Measurements from ENCODE around the gene ANHX.

Gene ANHX

GRCh38 chr12:133202493-133203343 is 33.0 kb downstream of the ANHX start:
- Histone ChIP-seq H3K27ac (ENCODE audit: low read length) (no peak overlapping the region), H3K9me3 (ENCODE audit: control insufficient read depth, low read depth, low read length) (peaks cover 75% of the 10 kb centered on the region), H3K27me3 (ENCODE audit: control insufficient read depth, insufficient read depth, low read length) (no peaks in the 10 kb centered on the region), H3K4me3 (ENCODE audit: low read length) (peak overlapping the region; percentile 26), H3K36me3 (ENCODE audit: control insufficient read depth, low read depth, low read length) (peaks cover 34% of the 10 kb centered on the region), H3K9ac (ENCODE audit: low read length) (no peak overlapping the region), H3K4me1 (ENCODE audit: control insufficient read depth, low read depth, low read length) (no peaks in the 10 kb centered on the region)

DNA sequence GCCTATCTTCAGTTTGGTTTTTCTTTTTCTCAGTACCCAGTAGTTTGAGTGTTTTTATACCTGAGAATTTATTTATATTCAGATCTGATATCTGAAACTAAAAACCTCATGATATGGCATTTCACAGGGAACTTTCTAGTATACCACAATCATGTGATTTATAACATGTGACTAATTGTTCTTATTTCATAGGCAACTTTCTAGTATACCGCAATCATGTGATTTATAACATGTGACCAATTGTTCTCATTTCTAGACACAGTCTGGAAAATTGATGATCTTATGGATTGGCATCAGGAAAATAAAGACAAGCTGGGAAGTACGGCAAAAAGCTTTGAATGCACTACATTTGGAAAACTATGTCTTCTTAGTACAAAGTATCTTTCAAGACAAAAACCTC is 33.8 kb downstream of the ANHX start:
- H3K4me1 ChIP-seq (ENCODE audit: control insufficient read depth, low read depth, low read length) = no peaks in the 10 kb centered on the region
- H3K4me3 ChIP-seq (ENCODE audit: low read length) = peak overlapping the region; percentile 7
- peaks cover 34% of the 10 kb centered on the region for H3K36me3 ChIP-seq (ENCODE audit: control insufficient read depth, low read depth, low read length)
- H3K9me3 ChIP-seq (ENCODE audit: control insufficient read depth, low read depth, low read length) = peaks cover 66% of the 10 kb centered on the region
- H3K9ac ChIP-seq (ENCODE audit: low read length) = no peak overlapping the region
- H3K27me3 ChIP-seq (ENCODE audit: control insufficient read depth, insufficient read depth, low read length) = no peaks in the 10 kb centered on the region
- no peak overlapping the region for H3K27ac ChIP-seq (ENCODE audit: low read length)

GRCh38 chr12:133192847-133193246 is 42.8 kb downstream of the ANHX start:
- peaks cover 82% of the 10 kb centered on the region for H3K9me3 ChIP-seq (ENCODE audit: control insufficient read depth, low read depth, low read length)
- no peaks in the 10 kb centered on the region for H3K4me1 ChIP-seq (ENCODE audit: control insufficient read depth, low read depth, low read length)
- no peaks in the 10 kb centered on the region for H3K27me3 ChIP-seq (ENCODE audit: control insufficient read depth, insufficient read depth, low read length)
- no peak overlapping the region for H3K4me3 ChIP-seq (ENCODE audit: low read length)
- H3K27ac ChIP-seq (ENCODE audit: low read length) = no peak overlapping the region
- peaks cover 78% of the 10 kb centered on the region for H3K36me3 ChIP-seq (ENCODE audit: control insufficient read depth, low read depth, low read length)
- no peak overlapping the region for H3K9ac ChIP-seq (ENCODE audit: low read length)

DNA sequence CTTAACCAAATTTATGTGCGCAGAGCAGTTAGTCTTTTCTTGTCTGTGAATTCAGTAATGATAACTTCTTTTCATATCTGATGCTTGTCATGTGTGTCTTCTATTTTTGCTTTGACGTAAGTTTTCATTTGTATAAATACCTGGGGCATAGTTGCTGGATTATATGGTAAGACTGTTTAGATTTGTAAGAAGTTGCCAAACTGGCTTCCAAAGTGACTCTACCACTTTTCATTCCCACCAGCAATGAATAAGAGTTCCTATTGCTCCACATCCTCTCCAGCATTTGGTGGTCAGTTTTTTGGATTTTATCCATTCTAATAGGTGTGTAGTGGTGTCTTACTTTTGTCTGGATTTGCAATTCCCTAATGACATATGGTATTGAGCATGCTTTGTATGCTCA is 45.5 kb downstream of the ANHX start:
- H3K9me3 ChIP-seq (ENCODE audit: control insufficient read depth, low read depth, low read length) = peaks cover 89% of the 10 kb centered on the region
- no peak overlapping the region for H3K27ac ChIP-seq (ENCODE audit: low read length)
- H3K9ac ChIP-seq (ENCODE audit: low read length) = no peak overlapping the region
- no peaks in the 10 kb centered on the region for H3K4me1 ChIP-seq (ENCODE audit: control insufficient read depth, low read depth, low read length)
- H3K4me3 ChIP-seq (ENCODE audit: low read length) = no peak overlapping the region
- H3K27me3 ChIP-seq (ENCODE audit: control insufficient read depth, insufficient read depth, low read length) = no peaks in the 10 kb centered on the region
- H3K36me3 ChIP-seq (ENCODE audit: control insufficient read depth, low read depth, low read length) = peaks cover 85% of the 10 kb centered on the region

DNA sequence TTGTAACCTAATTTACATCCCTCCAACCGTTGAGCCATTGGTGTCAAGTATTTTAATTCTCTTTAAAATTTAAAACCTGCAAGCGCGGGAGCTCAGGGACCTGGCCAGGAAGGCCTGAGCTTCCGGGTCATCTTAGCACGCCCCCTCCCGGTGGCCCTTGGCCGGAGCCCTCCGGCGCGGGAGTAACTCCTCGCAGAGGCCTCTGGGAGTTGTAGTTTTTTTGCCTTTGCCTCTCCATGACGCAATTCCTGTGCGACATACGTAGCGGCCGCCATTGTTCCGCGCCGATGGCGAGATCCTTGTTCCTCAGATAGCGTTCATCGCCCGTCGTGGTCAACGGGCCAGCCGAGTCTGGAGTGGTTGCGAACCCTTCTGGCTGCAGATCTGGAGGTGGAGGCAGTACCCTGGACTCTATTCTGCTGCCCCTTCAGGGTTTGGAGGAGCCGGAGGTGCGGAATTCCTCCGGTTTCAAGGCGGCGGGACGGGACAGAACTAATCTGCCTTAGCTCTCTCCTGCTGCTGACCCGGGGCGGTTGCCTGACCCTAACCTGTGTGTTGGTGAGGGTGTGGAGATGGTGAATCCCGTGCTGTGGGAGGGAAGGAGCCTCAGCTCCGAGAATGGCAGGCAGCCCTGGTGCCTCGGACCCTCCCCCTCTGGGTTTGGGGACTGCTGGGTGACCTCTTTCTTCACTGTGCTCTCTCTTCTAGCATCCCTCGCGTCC is 54.3 kb downstream of the ANHX start, which contains the start of gene ZNF268:
TSS of gene ZNF268 (plus strand) at position 258 of the 722 bp plus-strand sequence. CDS start 503 bp downstream, outside the sequence.
- peak within 1 kb of the TSS; percentile 29 for H3K27ac ChIP-seq (ENCODE audit: low read length)
- H3K27me3 ChIP-seq (ENCODE audit: control insufficient read depth, insufficient read depth, low read length) = no peaks in the 10 kb centered on the region
- no peaks in the 10 kb centered on the region for H3K4me1 ChIP-seq (ENCODE audit: control insufficient read depth, low read depth, low read length)
- peaks cover 53% of the 10 kb centered on the region for H3K9me3 ChIP-seq (ENCODE audit: control insufficient read depth, low read depth, low read length)
- H3K36me3 ChIP-seq (ENCODE audit: control insufficient read depth, low read depth, low read length) = peaks cover 22% of the 10 kb centered on the region
- peak within 1 kb of the TSS; percentile 84 for H3K4me3 ChIP-seq (ENCODE audit: low read length)
- H3K9ac ChIP-seq (ENCODE audit: low read length) = peak within 1 kb of the TSS; percentile 79

DNA sequence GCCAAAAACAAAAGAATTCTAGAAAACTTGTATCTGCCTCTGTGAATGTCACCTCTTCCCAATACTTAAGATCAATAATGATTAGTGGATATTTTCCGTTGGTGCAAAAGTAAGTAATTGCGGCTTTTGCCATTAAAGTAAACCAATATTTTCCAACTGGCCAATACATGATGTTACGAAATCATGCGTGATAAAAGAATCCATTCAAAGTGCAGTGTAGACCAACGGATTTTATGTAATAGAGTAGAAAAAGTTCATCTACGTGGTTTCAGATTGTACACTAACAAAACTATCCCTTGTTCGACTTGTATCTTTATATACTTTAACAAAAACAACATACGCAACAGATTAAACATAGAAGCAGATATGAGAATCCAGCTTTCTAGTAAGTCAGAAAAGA is 55.0 kb downstream of the ANHX start:
- no peaks in the 10 kb centered on the region for H3K27me3 ChIP-seq (ENCODE audit: control insufficient read depth, insufficient read depth, low read length)
- H3K36me3 ChIP-seq (ENCODE audit: control insufficient read depth, low read depth, low read length) = peaks cover 18% of the 10 kb centered on the region
- peaks cover 58% of the 10 kb centered on the region for H3K9me3 ChIP-seq (ENCODE audit: control insufficient read depth, low read depth, low read length)
- H3K4me1 ChIP-seq (ENCODE audit: control insufficient read depth, low read depth, low read length) = no peaks in the 10 kb centered on the region
- H3K4me3 ChIP-seq (ENCODE audit: low read length) = no peak overlapping the region
- no peak overlapping the region for H3K9ac ChIP-seq (ENCODE audit: low read length)
- no peak overlapping the region for H3K27ac ChIP-seq (ENCODE audit: low read length)

GRCh38 chr12:133174901-133175300 is 60.8 kb downstream of the ANHX start:
- H3K9me3 ChIP-seq (ENCODE audit: control insufficient read depth, low read depth, low read length) = peaks cover 67% of the 10 kb centered on the region
- H3K4me1 ChIP-seq (ENCODE audit: control insufficient read depth, low read depth, low read length) = no peaks in the 10 kb centered on the region
- no peak overlapping the region for H3K27ac ChIP-seq (ENCODE audit: low read length)
- no peaks in the 10 kb centered on the region for H3K36me3 ChIP-seq (ENCODE audit: control insufficient read depth, low read depth, low read length)
- H3K27me3 ChIP-seq (ENCODE audit: control insufficient read depth, insufficient read depth, low read length) = no peaks in the 10 kb centered on the region
- H3K4me3 ChIP-seq (ENCODE audit: low read length) = no peak overlapping the region
- no peak overlapping the region for H3K9ac ChIP-seq (ENCODE audit: low read length)

DNA sequence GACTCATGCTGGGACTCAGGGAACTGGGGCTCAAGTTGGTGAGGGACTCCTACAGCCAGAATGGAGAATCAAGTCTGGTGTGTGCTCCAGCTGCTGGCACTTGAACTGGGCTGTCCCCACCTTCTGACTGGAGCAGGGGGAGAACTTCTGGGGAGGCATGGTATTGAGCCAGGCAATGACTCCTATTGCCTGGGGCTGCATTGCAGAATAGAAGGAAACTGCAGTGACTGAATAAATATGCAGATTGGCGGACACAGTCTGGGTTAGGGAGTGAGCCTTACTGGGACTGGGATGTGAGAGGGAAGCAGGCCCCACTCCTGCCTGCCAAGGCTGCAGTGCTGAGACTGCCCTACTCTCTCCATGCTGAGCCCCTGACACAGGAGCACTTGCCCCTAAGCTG is 63.2 kb downstream of the ANHX start:
- Histone ChIP-seq H3K9me3 (ENCODE audit: control insufficient read depth, low read depth, low read length) (peaks cover 70% of the 10 kb centered on the region), H3K4me3 (ENCODE audit: low read length) (no peak overlapping the region), H3K27me3 (ENCODE audit: control insufficient read depth, insufficient read depth, low read length) (no peaks in the 10 kb centered on the region), H3K9ac (ENCODE audit: low read length) (no peak overlapping the region), H3K27ac (ENCODE audit: low read length) (no peak overlapping the region), H3K36me3 (ENCODE audit: control insufficient read depth, low read depth, low read length) (no peaks in the 10 kb centered on the region), H3K4me1 (ENCODE audit: control insufficient read depth, low read depth, low read length) (no peaks in the 10 kb centered on the region)

Data from iPS-18a (cell line).